ENCODE results near the gene ZNF629. TPM values are rescaled to one million over a fixed set of nuclear protein-coding genes. Genes with fewer than 3 reads are reported as not detected.

Gene ZNF629
- total and polyA plus RNA-seq, 2 experiments from 2014 or later: 7.7 to 15.6 TPM

DNA sequence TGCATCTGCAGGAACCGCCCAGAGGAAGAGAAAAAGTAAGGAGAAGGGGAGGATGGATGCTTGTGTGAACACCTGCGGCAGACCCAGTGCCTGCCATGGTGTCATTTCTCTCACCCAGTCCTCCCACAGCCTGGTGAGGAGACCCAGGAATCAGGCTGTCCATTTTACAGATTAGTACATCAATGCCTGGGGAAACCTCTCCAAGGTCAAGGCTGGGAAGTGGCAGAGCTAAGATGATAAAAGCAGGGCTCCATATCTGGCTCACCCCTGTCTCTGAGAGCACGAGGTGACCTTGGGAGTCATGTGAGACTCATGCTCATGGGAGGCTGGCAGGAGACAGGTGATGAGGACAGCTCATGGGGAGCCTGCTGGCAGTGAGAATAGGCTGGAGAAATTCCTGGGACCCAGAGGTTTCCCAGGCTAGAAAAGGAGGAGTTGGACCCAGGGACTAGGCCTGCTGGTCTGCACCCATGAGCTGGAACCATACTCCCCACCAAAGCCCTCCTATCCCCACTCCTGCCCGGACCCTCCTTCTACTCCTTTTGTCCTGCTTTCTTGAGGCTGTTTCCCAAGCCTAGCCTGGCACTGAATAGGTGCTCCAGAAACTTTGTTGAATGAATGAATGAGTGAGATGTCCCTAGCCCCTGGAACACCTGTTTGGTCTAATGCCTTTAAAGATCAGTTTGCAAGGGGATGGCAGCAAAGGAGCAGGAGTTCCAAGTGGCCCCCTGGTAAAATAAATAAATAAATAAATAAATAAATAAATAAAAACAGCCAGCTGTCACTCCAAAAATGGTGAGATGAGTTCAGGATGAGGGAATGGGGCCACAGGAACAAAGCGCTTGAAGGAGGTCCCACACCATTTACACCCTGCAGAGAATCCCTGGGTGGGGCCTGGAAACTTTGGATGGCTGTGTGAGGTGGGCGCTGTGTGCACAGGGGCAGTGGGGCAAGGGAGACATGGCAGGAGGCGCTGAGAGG, 1.6 kb downstream of the ZNF629 start:
- H4K20me1 ChIP-seq (ENCODE audit: insufficient read depth, poor library complexity, severe bottlenecking): peaks cover 6% of the 10 kb centered on the region
- DNase-seq (ENCODE audit: low spot score): peak; percentile 32
- peak overlapping the region; percentile 98 for H3K27ac ChIP-seq
- H3K4me3 ChIP-seq: peak overlapping the region; percentile 95
- TF ChIP-seq EZH2phosphoT487 (IDR thresholded peaks at IDR 0.05; ENCODE audit: low read depth, severe bottlenecking, unreplicated experiment): no peak
- TF ChIP-seq EZH2 (IDR thresholded peaks at IDR 0.05; ENCODE audit: borderline replicate concordance): no peak
- TF ChIP-seq CTCF (IDR thresholded peaks at IDR 0.05; ENCODE audit: poor library complexity): no peak
- H3K9me2 ChIP-seq (replicated peaks; ENCODE audit: insufficient read depth): no peaks in the 10 kb centered on the region
- no peaks in the 10 kb centered on the region for H3K27me3 ChIP-seq
- peaks cover 20% of the 10 kb centered on the region for H3K4me1 ChIP-seq (ENCODE audit: insufficient read depth)
- peak overlapping the region; percentile 97 for H3K4me2 ChIP-seq
- no peaks in the 10 kb centered on the region for H3K9me3 ChIP-seq (ENCODE audit: low read depth)
- peaks cover 47% of the 10 kb centered on the region for H3K79me2 ChIP-seq
- WGBS (ENCODE audit: low lambda C conversion rate, missing lambda C conversion rate): 86% methylated on average over 7 of the region's 7 CpGs
- H2AFZ ChIP-seq: no peak overlapping the region
- no peaks in the 10 kb centered on the region for H3K36me3 ChIP-seq (replicated peaks; ENCODE audit: insufficient read depth, low read depth)

GRCh38 chr16:30784215-30784614, 2.8 kb downstream of the ZNF629 start:
- TF ChIP-seq EZH2phosphoT487 (IDR thresholded peaks at IDR 0.05; ENCODE audit: low read depth, severe bottlenecking, unreplicated experiment) (no peak), CTCF (IDR thresholded peaks at IDR 0.05; ENCODE audit: poor library complexity) (no peak), EZH2 (IDR thresholded peaks at IDR 0.05; ENCODE audit: borderline replicate concordance) (no peak)
- Histone ChIP-seq H3K4me3 (no peak overlapping the region), H3K79me2 (peaks cover 47% of the 10 kb centered on the region), H3K27ac (no peak overlapping the region), H3K9me2 (replicated peaks; ENCODE audit: insufficient read depth) (no peaks in the 10 kb centered on the region), H3K4me1 (ENCODE audit: insufficient read depth) (peaks cover 20% of the 10 kb centered on the region), H3K9me3 (ENCODE audit: low read depth) (no peaks in the 10 kb centered on the region), H3K27me3 (no peaks in the 10 kb centered on the region), H4K20me1 (ENCODE audit: insufficient read depth, poor library complexity, severe bottlenecking) (peaks cover 6% of the 10 kb centered on the region), H2AFZ (no peak overlapping the region), H3K36me3 (replicated peaks; ENCODE audit: insufficient read depth, low read depth) (no peaks in the 10 kb centered on the region), H3K4me2 (no peak overlapping the region)
- WGBS (ENCODE audit: low lambda C conversion rate, missing lambda C conversion rate): 96% methylated on average over 11 of the region's 18 CpGs
- no peak for DNase-seq (ENCODE audit: low spot score)

DNA sequence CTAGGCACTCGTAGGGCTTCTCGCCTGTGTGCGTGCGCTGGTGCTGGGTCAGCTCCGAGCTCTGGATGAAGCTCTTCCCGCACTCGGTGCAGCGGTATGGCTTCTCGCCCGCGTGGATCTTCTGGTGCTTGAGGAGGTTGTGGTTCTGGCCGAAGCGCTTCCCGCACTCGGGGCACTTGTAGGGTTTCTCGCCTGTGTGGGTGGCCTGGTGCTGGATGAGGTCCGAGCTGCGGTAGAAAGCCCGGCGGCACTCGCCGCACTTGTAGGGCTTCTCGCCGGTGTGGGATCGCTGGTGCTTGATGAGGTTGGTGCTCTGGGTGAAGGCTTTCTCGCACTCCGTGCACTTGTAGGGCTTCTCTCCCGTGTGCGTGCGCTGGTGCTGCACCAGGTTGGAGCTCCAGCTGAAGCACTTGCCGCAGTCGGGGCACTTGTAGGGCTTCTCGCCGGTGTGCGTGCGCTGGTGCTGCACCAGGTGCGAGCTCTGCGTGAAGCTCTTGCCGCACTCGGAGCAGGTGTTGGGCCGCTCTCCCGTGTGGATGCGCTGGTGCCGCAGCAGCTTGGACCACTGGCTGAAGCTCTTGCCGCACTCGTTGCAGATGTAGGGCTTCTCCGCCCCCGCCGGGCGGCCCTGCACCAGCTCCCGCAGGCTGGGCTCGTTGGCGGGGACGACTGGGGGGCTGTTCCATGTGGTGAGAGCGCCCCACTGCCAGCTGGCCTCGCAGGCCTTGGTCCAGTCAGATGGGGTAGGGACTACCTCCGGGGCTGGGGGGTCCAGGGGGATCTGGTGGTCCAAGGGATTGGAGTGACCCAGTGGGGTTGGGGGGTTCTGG, 3.5 kb downstream of the ZNF629 start:
- TF ChIP-seq CTCF (IDR thresholded peaks at IDR 0.05; ENCODE audit: poor library complexity) (no peak), EZH2 (IDR thresholded peaks at IDR 0.05; ENCODE audit: borderline replicate concordance) (no peak), EZH2phosphoT487 (IDR thresholded peaks at IDR 0.05; ENCODE audit: low read depth, severe bottlenecking, unreplicated experiment) (no peak)

More for the DNA sequence above, 3.5 kb downstream of the ZNF629 start:
- Histone ChIP-seq H2AFZ (no peak overlapping the region), H3K4me1 (ENCODE audit: insufficient read depth) (peaks cover 18% of the 10 kb centered on the region), H3K4me2 (no peak overlapping the region), H3K79me2 (peaks cover 51% of the 10 kb centered on the region), H3K27ac (no peak overlapping the region), H4K20me1 (ENCODE audit: insufficient read depth, poor library complexity, severe bottlenecking) (peaks cover 6% of the 10 kb centered on the region), H3K4me3 (no peak overlapping the region), H3K36me3 (replicated peaks; ENCODE audit: insufficient read depth, low read depth) (no peaks in the 10 kb centered on the region), H3K9me3 (ENCODE audit: low read depth) (no peaks in the 10 kb centered on the region), H3K27me3 (no peaks in the 10 kb centered on the region), H3K9me2 (replicated peaks; ENCODE audit: insufficient read depth) (no peaks in the 10 kb centered on the region)
- 97% methylated on average over 46 of the region's 57 CpGs for WGBS (ENCODE audit: low lambda C conversion rate, missing lambda C conversion rate)
- DNase-seq (ENCODE audit: low spot score): no peak
